ENCODE results near the gene ARVCF.

The ARVCF gene

GRCh38 chr22:20036535-20037392 lies 20.1 kb upstream of the ARVCF start:
- in situ Hi-C loops (cut with MboI; ENCODE audit: low pct_unique_long_range_greater_than_20kb, low sequenced_read_pairs, unreplicated experiment), result no loop called here
- DNase-seq (ENCODE audit: low spot score), result no peak
- TF ChIP-seq CTCF (IDR thresholded peaks at IDR 0.05; ENCODE audit: extremely low read depth, insufficient read depth, missing control alignments), result no peak

GRCh38 chr22:20036084-20036482 lies 19.5 kb upstream of the ARVCF start:
- no peak for TF ChIP-seq CTCF (IDR thresholded peaks at IDR 0.05; ENCODE audit: extremely low read depth, insufficient read depth, missing control alignments)
- in situ Hi-C loops (cut with MboI; ENCODE audit: low pct_unique_long_range_greater_than_20kb, low sequenced_read_pairs, unreplicated experiment), result no loop called here
- no peak for DNase-seq (ENCODE audit: low spot score)

- no peak for TF ChIP-seq CTCF (IDR thresholded peaks at IDR 0.05; ENCODE audit: extremely low read depth, insufficient read depth, missing control alignments)
- in situ Hi-C loops (cut with MboI; ENCODE audit: low pct_unique_long_range_greater_than_20kb, low sequenced_read_pairs, unreplicated experiment), result no loop called here
- DNase-seq (ENCODE audit: low spot score), result no peak
Measured at GRCh38 chr22:20035375-20036083, 18.9 kb upstream of the ARVCF start.

GRCh38 chr22:20034143-20034542 lies 17.5 kb upstream of the ARVCF start:
- TF ChIP-seq CTCF (IDR thresholded peaks at IDR 0.05; ENCODE audit: extremely low read depth, insufficient read depth, missing control alignments), result no peak
- DNase-seq (ENCODE audit: low spot score), result peak; percentile 58
- in situ Hi-C loops (cut with MboI; ENCODE audit: low pct_unique_long_range_greater_than_20kb, low sequenced_read_pairs, unreplicated experiment), result no loop called here

- TF ChIP-seq CTCF (IDR thresholded peaks at IDR 0.05; ENCODE audit: extremely low read depth, insufficient read depth, missing control alignments), result no peak
- DNase-seq (ENCODE audit: low spot score), result no peak
- in situ Hi-C loops (cut with MboI; ENCODE audit: low pct_unique_long_range_greater_than_20kb, low sequenced_read_pairs, unreplicated experiment), result no loop called here
Measured at GRCh38 chr22:20033045-20033706, 16.6 kb upstream of the ARVCF start.

GRCh38 chr22:20032407-20032991 lies 15.9 kb upstream of the ARVCF start:
- in situ Hi-C loops (cut with MboI; ENCODE audit: low pct_unique_long_range_greater_than_20kb, low sequenced_read_pairs, unreplicated experiment), result no loop called here
- no peak for TF ChIP-seq CTCF (IDR thresholded peaks at IDR 0.05; ENCODE audit: extremely low read depth, insufficient read depth, missing control alignments)
- no peak for DNase-seq (ENCODE audit: low spot score)
